ENCODE data around the gene ECM2. TPM values are rescaled to one million over a fixed set of nuclear protein-coding genes. Genes with fewer than 3 reads are reported as not detected.

The ECM2 gene
- not detected in 2 replicates for total RNA-seq (2021; fragmentation: NEBNext Ultra II Directional; extraction: Animal tissue kit (Norgen Biotek cat#: 25700))
- polyA plus RNA-seq (2011; rRNA removed), result not detected in 2 replicates
- not detected for polyA plus RNA-seq (2011; cell fraction: cytosol; rRNA removed)
- polyA plus RNA-seq (2011; cell fraction: nucleus; rRNA removed), result not detected
- polyA plus RNA-seq (2012, experiment 1 of 2), result 0.07 to 0.08 TPM in 2 of 4 replicates, not detected in the others
- polyA plus RNA-seq (2012, experiment 2 of 2), result not detected
- not detected for polyA plus RNA-seq (2013, experiment 1 of 2)
- 0.09 TPM for polyA plus RNA-seq (2013, experiment 2 of 2)
- not detected in 2 replicates for polyA minus RNA-seq (2011; rRNA and poly(A)+ RNA removed)
- polyA minus RNA-seq (2011; cell fraction: cytosol; rRNA and poly(A)+ RNA removed), result not detected
- polyA minus RNA-seq (2011; cell fraction: nucleus; rRNA and poly(A)+ RNA removed), result not detected
- long read RNA-seq, experiment 1, result 0 reads
- long read RNA-seq, experiment 2, result 0 reads

DNA sequence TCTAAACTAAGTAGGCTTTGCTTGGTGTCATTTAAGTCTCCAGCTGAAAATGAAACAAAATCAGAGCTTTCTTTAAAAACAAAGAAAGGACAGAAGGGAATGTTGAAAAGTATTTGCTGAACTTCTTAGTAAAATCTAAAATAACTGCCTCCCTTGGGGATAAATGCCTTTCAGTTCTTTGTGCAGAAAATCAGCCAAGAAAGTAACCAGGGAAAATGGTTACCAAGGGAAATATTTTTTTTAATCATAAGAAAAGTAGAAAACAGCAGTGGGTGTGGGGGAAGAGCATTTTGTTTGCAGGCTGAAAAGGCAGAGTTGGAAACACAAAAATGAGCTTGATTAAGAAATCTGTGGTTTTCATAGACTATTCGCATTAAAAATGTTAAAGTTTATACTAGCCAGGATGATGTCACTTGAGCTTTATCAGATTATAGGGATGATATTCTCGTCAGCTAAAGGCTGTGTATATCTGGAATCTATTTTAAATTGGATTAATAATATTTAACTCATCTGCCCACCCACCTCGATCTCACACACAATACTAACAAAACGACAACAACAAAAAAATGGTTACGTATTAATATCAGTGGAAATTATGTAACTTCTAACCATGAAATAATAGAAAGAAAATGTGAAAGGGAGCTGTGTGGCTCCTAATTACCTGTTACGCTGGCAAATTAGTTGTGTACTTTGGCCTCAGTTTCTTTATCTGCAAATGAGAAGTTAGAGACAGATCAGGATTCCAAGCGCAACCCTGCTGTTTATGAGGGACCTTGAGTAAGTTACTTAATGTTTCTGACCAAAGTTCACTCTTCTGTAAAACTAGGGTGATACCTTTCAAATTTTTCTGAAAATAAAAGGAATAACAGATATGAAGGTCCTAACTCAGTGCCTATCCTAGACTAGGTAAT, at the start of gene ECM2:
TSS of gene ECM2 (minus strand) at position 51 of the 911 bp plus-strand sequence. CDS start 13,124 bp downstream, outside the sequence.
- FAIRE-seq, result no peak
- no peak within 1 kb of the TSS for H3K4me3 ChIP-seq (ENCODE audit: extremely low read depth in 1 of 4, insufficient read depth in 2 of 4, low read depth in 3 of 4, low read length in 4 of 4)

More for the DNA sequence above, at the start of gene ECM2:
- H3K36me3 ChIP-seq (ENCODE audit: control insufficient read depth in 2 of 4, insufficient read depth in 4 of 4, low read length in 3 of 4), result no peaks in the 10 kb centered on the region
- H3K4ac ChIP-seq (replicated peaks; ENCODE audit: insufficient read length, low read depth, low read length), result no peak within 1 kb of the TSS
- H3K56ac ChIP-seq (replicated peaks; ENCODE audit: insufficient read length, low read depth, low read length), result no peak within 1 kb of the TSS
- TF ChIP-seq SIN3A (conservative IDR thresholded peaks at IDR 0.05 in 1 of 2, IDR thresholded peaks at IDR 0.05 in 1 of 2; ENCODE audit: low read depth in 1 of 2, low read length in 2 of 2) (no peak), SP4 (IDR thresholded peaks at IDR 0.05; ENCODE audit: low read length) (no peak), JUND (IDR thresholded peaks at IDR 0.05; ENCODE audit: low read length) (no peak), SAP30 (IDR thresholded peaks at IDR 0.05; ENCODE audit: insufficient read depth, insufficient replicate concordance, low read length) (no peak), HDAC2 (IDR thresholded peaks at IDR 0.05; ENCODE audit: borderline replicate concordance in 1 of 2, low read depth in 2 of 2, low read length in 2 of 2) (no peak), SP2 (IDR thresholded peaks at IDR 0.05; ENCODE audit: low read length) (no peak), RFX5 (IDR thresholded peaks at IDR 0.05; ENCODE audit: borderline replicate concordance, low read depth, low read length) (no peak), ASH2L (IDR thresholded peaks at IDR 0.05; ENCODE audit: low read length) (no peak), RXRA (IDR thresholded peaks at IDR 0.05; ENCODE audit: insufficient read depth, low read depth, low read length) (no peak)
- no peaks in the 10 kb centered on the region for H4K20me1 ChIP-seq (replicated peaks in 1 of 2; ENCODE audit: control insufficient read depth in 1 of 2, insufficient read depth in 2 of 2, low read length in 2 of 2)
- no peak within 1 kb of the TSS for H2BK20ac ChIP-seq (ENCODE audit: low read length)
- H3K79me1 ChIP-seq (ENCODE audit: low read depth, low read length), result no peaks in the 10 kb centered on the region
- H3K4me2 ChIP-seq (ENCODE audit: insufficient read depth in 1 of 2, low read depth in 2 of 2, low read length in 2 of 2), result no peak within 1 kb of the TSS
- H3K14ac ChIP-seq (ENCODE audit: insufficient read length), result no peak within 1 kb of the TSS
- H3K4me1 ChIP-seq (replicated peaks in 1 of 4; ENCODE audit: control insufficient read depth in 3 of 4, insufficient read depth in 4 of 4, low read length in 3 of 4), result no peaks in the 10 kb centered on the region
- no peak within 1 kb of the TSS for H2BK15ac ChIP-seq (ENCODE audit: low read length)
- ChIA-PET POLR2A (ENCODE audit: partially characterized antibody) (no interaction called here), CTCF (ENCODE audit: partially characterized antibody) (interaction anchor here (1.2 kb wide), 1 partner anchor 28 kb away, joined by 3 read pairs; no protein-coding TSS in a partner anchor)
- no peak within 1 kb of the TSS for H2AK5ac ChIP-seq (ENCODE audit: low read depth, low read length)
- H3K23me2 ChIP-seq (ENCODE audit: low read depth, low read length), result no peaks in the 10 kb centered on the region
- no peak within 1 kb of the TSS for H2BK12ac ChIP-seq (ENCODE audit: low read depth, low read length)
- H2BK120ac ChIP-seq (replicated peaks; ENCODE audit: low read depth, low read length), result no peak within 1 kb of the TSS
- no peak within 1 kb of the TSS for H3K23ac ChIP-seq (ENCODE audit: insufficient read length)
- H2AFZ ChIP-seq (ENCODE audit: low read length), result no peak within 1 kb of the TSS
- DNase-seq (ENCODE audit: low read depth in 1 of 2, low spot score in 2 of 2), result no peak
- H3K27me3 ChIP-seq (replicated peaks in 1 of 4; ENCODE audit: control insufficient read depth in 3 of 4, extremely low read depth in 1 of 4, insufficient read depth in 3 of 4, low read length in 3 of 4), result no peaks in the 10 kb centered on the region
- no peak within 1 kb of the TSS for H4K91ac ChIP-seq (replicated peaks; ENCODE audit: insufficient read length, low read length)
- H3K9me3 ChIP-seq (ENCODE audit: insufficient read depth in 2 of 2, low read depth in 1 of 2, low read length in 1 of 2), result no peaks in the 10 kb centered on the region
- H3K79me2 ChIP-seq (ENCODE audit: control insufficient read depth in 1 of 2, insufficient read depth in 2 of 2, low read length in 2 of 2), result no peaks in the 10 kb centered on the region
- 91% methylated on average over 7 of the region's 7 CpGs; no CpG with 5 or more reads in 1 of the 2 experiments for WGBS, 2 experiments (ENCODE audit: extremely low coverage in 1 of 2, insufficient coverage in 1 of 2, insufficient read length in 1 of 2, insufficient replicate concordance in 2 of 2, low coverage in 1 of 2, low lambda C conversion rate in 2 of 2, missing lambda C conversion rate in 1 of 2)
- H3K27ac ChIP-seq (ENCODE audit: low read depth, low read length), result no peak within 1 kb of the TSS
- H4K5ac ChIP-seq (ENCODE audit: insufficient read length, low read depth, low read length), result no peak within 1 kb of the TSS
- no peak within 1 kb of the TSS; the same call in 1 of the 2 replicates for H4K8ac ChIP-seq (ENCODE audit: extremely low read depth, insufficient read depth, low read length)
- H3K9ac ChIP-seq (replicated peaks in 1 of 4; ENCODE audit: extremely low read depth in 1 of 4, low read depth in 3 of 4, low read length in 3 of 4), result no peak within 1 kb of the TSS
- no peak within 1 kb of the TSS for H2BK5ac ChIP-seq (ENCODE audit: low read depth, low read length)
- H3K18ac ChIP-seq (ENCODE audit: extremely low read depth, low read length), result no peak within 1 kb of the TSS
